HepG2 (cell line): Measurements from ENCODE around the gene TBC1D4. TPM values are rescaled to one million over a fixed set of nuclear protein-coding genes. Genes with fewer than 3 reads are reported as not detected.

Experiments
- ATF4 ChIP-seq, 2 experiments: fragments of 450-650 bp in 1 of 2; sonication (generic) in 1 of 2; formaldehyde crosslinking; IDR thresholded peaks; 2 replicates each; pipeline versions ENCODE4 v1.5.0 to v1.8.0; 2020 to 2022; ENCODE audit warnings: mild to moderate bottlenecking in 1 of 2, missing genetic modification reagents in 1 of 2
- CERS6 ChIP-seq: sonication (generic); formaldehyde crosslinking; IDR thresholded peaks from 2 replicates; pipeline ENCODE4 v1.5.0; 2020; ENCODE audit warnings: missing genetic modification reagents
- FOXJ3 ChIP-seq: sonication (generic); formaldehyde crosslinking; IDR thresholded peaks from 2 replicates; pipeline ENCODE4 v1.4.0; 2020; ENCODE audit warnings: missing genetic modification reagents, mild to moderate bottlenecking, borderline replicate concordance
- GRHL1 ChIP-seq: sonication (generic); formaldehyde crosslinking; conservative IDR thresholded peaks from 2 replicates; pipeline ENCODE4 v1.8.0; 2022; ENCODE audit warnings: missing genetic modification reagents
- JDP2 ChIP-seq: sonication (generic); formaldehyde crosslinking; IDR thresholded peaks from 2 replicates; pipeline ENCODE4 v1.8.1; 2022; ENCODE audit warnings: missing genetic modification reagents, borderline replicate concordance
- PRPF4 ChIP-seq: fragments of 200-400 bp; formaldehyde crosslinking; IDR thresholded peaks from 2 replicates; pipeline ENCODE4 v1.6.1; 2016; ENCODE audit warnings: low read length, low read depth; ENCODE audit not compliant: poor library complexity, severe bottlenecking
- RARG ChIP-seq: sonication (generic); formaldehyde crosslinking; IDR thresholded peaks from 2 replicates; pipeline ENCODE4 v1.4.0; 2020; ENCODE audit warnings: low read depth, mild to moderate bottlenecking, missing genetic modification reagents
- RCOR2 ChIP-seq: IDR thresholded peaks from 2 replicates; pipeline ENCODE4 v1.6.1; 2016; ENCODE audit warnings: missing biosample characterization, missing genetic modification reagents
- SAP130 ChIP-seq: IDR thresholded peaks from 2 replicates; pipeline ENCODE4 v1.6.1; 2016; ENCODE audit warnings: low read depth
- SMC3 ChIP-seq: IDR thresholded peaks from 2 replicates; pipeline ENCODE4 v1.6.1; 2011; ENCODE audit warnings: low read length, improper control_type of control experiment
- TFE3 ChIP-seq: IDR thresholded peaks from 2 replicates; pipeline ENCODE4 v1.6.1; 2016
- ZBTB49 ChIP-seq: sonication (generic); formaldehyde crosslinking; IDR thresholded peaks from 2 replicates; pipeline ENCODE4 v1.4.0; 2020; ENCODE audit warnings: missing genetic modification reagents, borderline replicate concordance
- ZNF207 ChIP-seq: fragments of 450-650 bp; IDR thresholded peaks from 2 replicates; pipeline ENCODE4 v1.6.1; 2016; ENCODE audit warnings: antibody characterized with exemption, borderline replicate concordance
- ZNF629 ChIP-seq: sonication (generic); formaldehyde crosslinking; conservative IDR thresholded peaks from 2 replicates; pipeline ENCODE4 v1.5.0; 2020; ENCODE audit warnings: missing genetic modification reagents
- ZNF652 ChIP-seq: IDR thresholded peaks from 2 replicates; pipeline ENCODE4 v1.6.1; 2016; ENCODE audit warnings: low read depth, borderline replicate concordance
- ZNF850 ChIP-seq: sonication (generic); formaldehyde crosslinking; conservative IDR thresholded peaks from 2 replicates; pipeline ENCODE4 v1.9.0; 2021; ENCODE audit warnings: mild to moderate bottlenecking, missing genetic modification reagents
- polyA plus RNA-seq, 8 experiments: library from polyadenylated mRNA; depleted of rRNA in 3 of 8; stranded (reverse) in 7 of 8; unstranded in 1 of 8; fragments of >200 nt; fragmentation: Illumina TruSeq in 4 of 8; extraction: Trizol in 4 of 8; gene quantifications; 2 replicates each; pipeline versions ENCODE4 v1.2.1 to v1.2.3, GENCODE V29; 2011 to 2016; ENCODE audit warnings: low read depth in 4 of 8, missing spikeins in 1 of 8, mixed read lengths in 1 of 8; ENCODE audit not compliant: insufficient read depth in 1 of 8
- total RNA-seq, 5 experiments: library from RNA; depleted of rRNA; stranded (reverse); fragments of >200 nt; fragmentation: Illumina TruSeq; extraction: Trizol; gene quantifications; 2 replicates each; pipeline ENCODE4 v1.2.3, GENCODE V29; 2016; ENCODE audit warnings: low read depth in 1 of 5
- TF ChIP-seq, protein P1 (sequence below): sonication (generic); formaldehyde crosslinking; IDR thresholded peaks from 2 replicates; pipeline ENCODE4 v1.4.0; 2020; ENCODE audit warnings: mild to moderate bottlenecking, missing genetic modification reagents
- TF ChIP-seq, protein P2 (sequence below): sonication (generic); formaldehyde crosslinking; IDR thresholded peaks from 2 replicates; pipeline ENCODE4 v1.5.1; 2020; ENCODE audit warnings: missing genetic modification reagents, mild to moderate bottlenecking, borderline replicate concordance

The TBC1D4 gene
- total and polyA plus RNA-seq, 2 of the 13 experiments (the other 11 are each of a cell fraction or from before 2014, with no cell fraction given): 35.9 to 64.4 TPM

- TF ChIP-seq GRHL1 (CRISPR knock-in tag) (no peak), ATF4 (CRISPR knock-in tag; IDR thresholded peaks at IDR 0.05) (peak in 1 of 2 experiments; percentile 75; a peak in 1 of 4 replicates), CERS6 (CRISPR knock-in tag) (no peak), TFE3 (CRISPR knock-in tag) (peak; percentile 95), ZNF652 (CRISPR knock-in tag) (peak; percentile 10; the same call in 1 of the 2 replicates), ZBTB49 (CRISPR knock-in tag) (no peak), RARG (CRISPR knock-in tag) (no peak), SAP130 (CRISPR knock-in tag) (peak; percentile 95), SMC3 (0 out of 2 replicates have a peak, but pooled peaks have one; percentile 8), ZNF629 (CRISPR knock-in tag) (peak; percentile 56; the same call in 1 of the 2 replicates), ZNF207 (no peak), JDP2 (CRISPR knock-in tag) (no peak), ZNF850 (CRISPR knock-in tag) (no peak), RCOR2 (CRISPR knock-in tag) (peak; percentile 76), PRPF4 (no peak), FOXJ3 (CRISPR knock-in tag) (peak; percentile 90)
- TF ChIP-seq, protein P1, sequence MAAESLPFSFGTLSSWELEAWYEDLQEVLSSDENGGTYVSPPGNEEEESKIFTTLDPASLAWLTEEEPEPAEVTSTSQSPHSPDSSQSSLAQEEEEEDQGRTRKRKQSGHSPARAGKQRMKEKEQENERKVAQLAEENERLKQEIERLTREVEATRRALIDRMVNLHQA (CRISPR knock-in tag): no peak
- TF ChIP-seq, protein P2, sequence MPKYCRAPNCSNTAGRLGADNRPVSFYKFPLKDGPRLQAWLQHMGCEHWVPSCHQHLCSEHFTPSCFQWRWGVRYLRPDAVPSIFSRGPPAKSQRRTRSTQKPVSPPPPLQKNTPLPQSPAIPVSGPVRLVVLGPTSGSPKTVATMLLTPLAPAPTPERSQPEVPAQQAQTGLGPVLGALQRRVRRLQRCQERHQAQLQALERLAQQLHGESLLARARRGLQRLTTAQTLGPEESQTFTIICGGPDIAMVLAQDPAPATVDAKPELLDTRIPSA (CRISPR knock-in tag): no peak
These were observed 23.1 kb downstream of the TBC1D4 start (continued) for GRCh38 chr13:75458696-75459422.
